Lung (tissue), 12 donors: ENCODE data around the gene GLB1L. TPM values are rescaled to one million over a fixed set of nuclear protein-coding genes. Genes with fewer than 3 reads are reported as not detected.
A peak's percentile ranks its signal among the peaks of the same experiment; 100 is the strongest.

ENCODE experiments used
- ATAC-seq: fragments of 200-7000 bp; cut with Tn5 transposase; one replicate; pipeline ENCODE4 v1.9.1; 2020; ENCODE audit warnings: moderate number of reproducible peaks; ENCODE audit not compliant: insufficient read depth, low FRiP score
- DNase-seq, 3 donors: peaks; one replicate each; pipeline ENCODE4 v3.0.0-alpha.2; 2013 to 2017
- H3K27ac ChIP-seq, 2 donors: one replicate each; pipeline ENCODE4 v1.5.1; 2013; ENCODE audit warnings: mild to moderate bottlenecking in 2 of 2, moderate library complexity in 2 of 2, control low read depth in 1 of 2, inconsistent platforms in 1 of 2, low read depth in 1 of 2, low read length in 1 of 2
- H3K27me3 ChIP-seq, 3 donors: one replicate each; pipeline ENCODE4 v1.5.1; 2013; ENCODE audit warnings: low read length in 2 of 3; ENCODE audit not compliant: control insufficient read depth in 3 of 3, insufficient read depth in 3 of 3
- H3K36me3 ChIP-seq, 4 donors: one replicate each; pipeline ENCODE4 v1.5.1; 2013; ENCODE audit warnings: low read length in 4 of 4, mild to moderate bottlenecking in 1 of 4, moderate library complexity in 1 of 4; ENCODE audit not compliant: control insufficient read depth in 4 of 4, insufficient read depth in 4 of 4
- H3K4me1 ChIP-seq, 5 donors: one replicate each; pipeline ENCODE4 v1.5.1; 2013; ENCODE audit warnings: low read length in 5 of 5, mild to moderate bottlenecking in 2 of 5, moderate library complexity in 1 of 5; ENCODE audit not compliant: control insufficient read depth in 5 of 5, insufficient read depth in 5 of 5
- H3K4me3 ChIP-seq: one replicate; pipeline ENCODE4 v1.5.1; 2013; ENCODE audit warnings: mild to moderate bottlenecking, control low read depth, moderate library complexity
- H3K9ac ChIP-seq, 2 donors: one replicate each; pipeline ENCODE4 v1.5.1; 2013; ENCODE audit warnings: low read length in 2 of 2, control low read depth in 1 of 2; ENCODE audit not compliant: insufficient read depth in 1 of 2
- H3K9me3 ChIP-seq, 4 donors: one replicate each; pipeline ENCODE4 v1.5.1; 2013; ENCODE audit warnings: low read length in 3 of 4, mild to moderate bottlenecking in 1 of 4, moderate library complexity in 1 of 4; ENCODE audit not compliant: control insufficient read depth in 4 of 4, insufficient read depth in 3 of 4
- CTCF ChIP-seq: IDR thresholded peaks from 2 replicates; pipeline ENCODE4 v1.5.1; 2012; ENCODE audit warnings: mild to moderate bottlenecking; ENCODE audit errors: control extremely low read depth, extremely low read depth
- WGBS, 2 donors: extraction: QIAGEN DNeasy Blood & Tissue Kit; methylation state at CpG; one replicate each; pipeline ENCODE4 v1.1.7; 2013; 5-methylcytosine and 5-hydroxymethylcytosine counted together
- polyA plus RNA-seq, 2 donors: library from polyadenylated mRNA; stranded (reverse); fragments of 200-250 nt; gene quantifications; one replicate each; pipeline ENCODE4 v1.2.1, GENCODE V29; 2013
- total RNA-seq, 2 donors: library from RNA; depleted of rRNA in 1 of 2; stranded (reverse); fragments of >200 nt in 1 of 2; gene quantifications; one replicate each; pipeline ENCODE4 v1.2.1, GENCODE V29; 2014 to 2021
- donor health status: control.
- donor health status: control.
- donor health status: Bipolar disorder and iron deficiency.
- donor health status: healthy.
- donor health status: DM: yes; HTN: yes; CAD: no.

GLB1L gene
- total and polyA plus RNA-seq, 4 donors, result 7.5 to 18.7 (median 13.6) TPM

GRCh38 chr2:219272356-219272755, 27.1 kb upstream of the GLB1L start:
- H3K27ac ChIP-seq, result no peak overlapping the region
- TF ChIP-seq CTCF, result no peak
- no peak overlapping the region for H3K4me3 ChIP-seq
- no peak overlapping the region for H3K9ac ChIP-seq
- peaks cover 0 to 4% (median 0%) of the 10 kb centered on the region in 5 donors for H3K4me1 ChIP-seq
- ATAC-seq (no peak), DNase-seq (no peak)
- no peaks in the 10 kb centered on the region for H3K27me3 ChIP-seq
- H3K36me3 ChIP-seq, result no peaks in the 10 kb centered on the region
- H3K9me3 ChIP-seq, result peaks cover 0 to 2% (median 0%) of the 10 kb centered on the region in 4 donors
- WGBS, 2 donors, result 87 to 91% methylated on average over 4 of the region's 4 CpGs

GRCh38 chr2:219271021-219271420, 25.8 kb upstream of the GLB1L start:
- DNase-seq, result no peak
- Histone ChIP-seq H3K27me3 (no peaks in the 10 kb centered on the region), H3K4me3 (no peak overlapping the region), H3K4me1 (peaks cover 0 to 4% (median 0%) of the 10 kb centered on the region in 5 donors), H3K27ac (no peak overlapping the region), H3K9ac (no peak overlapping the region), H3K36me3 (no peaks in the 10 kb centered on the region), H3K9me3 (peaks cover 0 to 2% (median 0%) of the 10 kb centered on the region in 4 donors)
- WGBS, 2 donors, result 86 to 87% methylated on average over 2 of the region's 2 CpGs
- ATAC-seq, result no peak
- TF ChIP-seq CTCF, result no peak

GRCh38 chr2:219270055-219270372, 24.8 kb upstream of the GLB1L start:
- Histone ChIP-seq H3K27me3 (no peaks in the 10 kb centered on the region), H3K9ac (no peak overlapping the region), H3K4me3 (no peak overlapping the region), H3K9me3 (peaks cover 0 to 2% (median 0%) of the 10 kb centered on the region in 4 donors), H3K4me1 (peaks cover 0 to 3% (median 0%) of the 10 kb centered on the region in 5 donors), H3K36me3 (no peaks in the 10 kb centered on the region), H3K27ac (no peak overlapping the region)
- no peak for ATAC-seq
- no peak for DNase-seq
- no peak for TF ChIP-seq CTCF
- WGBS, 2 donors, result 92 to 97% methylated on average over 5 of the region's 5 CpGs

- no peak for TF ChIP-seq CTCF
- Histone ChIP-seq H3K36me3 (no peaks in the 10 kb centered on the region), H3K9me3 (peaks cover 0 to 2% (median 0%) of the 10 kb centered on the region in 4 donors), H3K27ac (peak overlapping the region in 1 of 2 donors; percentile 42), H3K4me3 (no peak overlapping the region), H3K27me3 (no peaks in the 10 kb centered on the region), H3K9ac (no peak overlapping the region), H3K4me1 (no peaks in the 10 kb centered on the region)
- ATAC-seq, result no peak
- peak in 1 of 3 donors; percentile 45 for DNase-seq
- 53 to 80% methylated on average over 8 of the region's 8 CpGs for WGBS, 2 donors
These were observed 24.3 kb upstream of the GLB1L start for GRCh38 chr2:219269362-219270054.
